Spleen (tissue), 7 donors: Measurements from ENCODE around the gene LRRC56.

Source experiments
- CTCF ChIP-seq, 11 experiments: fragments of 200-600 bp in 7 of 11; fragments of 450-650 bp in 4 of 11; sonication (generic) in 4 of 11; IDR thresholded peaks in 8 of 11; conservative IDR thresholded peaks in 3 of 11; 1 replicate in 7 of 11; 2 replicates in 4 of 11; pipeline versions ENCODE4 v1.4.0 to v1.8.0; 2016 to 2021; ENCODE audit warnings: antibody characterized with exemption in 11 of 11, inconsistent platforms in 4 of 11, mild to moderate bottlenecking in 1 of 11
- POLR2A ChIP-seq, 3 donors: fragments of 450-650 bp; IDR thresholded peaks; one replicate each; pipeline ENCODE4 v1.5.1; 2017; ENCODE audit warnings: antibody characterized with exemption in 3 of 3, mild to moderate bottlenecking in 1 of 3
- donor health status: DM: no; HTN: no; CAD: no; lungs with moderate emphysema.
- donor health status: DM: no; HTN: no; CAD: no.
- donor health status: DM: no; HTN: no; CAD: no.

GRCh38 chr11:506995-507726 is 30.2 kb upstream of the LRRC56 start, which contains the start of gene RNH1:
- no peak for TF ChIP-seq POLR2A (IDR thresholded peaks at IDR 0.05)
- TF ChIP-seq CTCF (IDR thresholded peaks at IDR 0.05 in 8 of 11, conservative IDR thresholded peaks at IDR 0.05 in 3 of 11): no peak
